DND-41 (cell line): ENCODE measurements around the gene OSBPL5.

ENCODE experiments used
- ATAC-seq: fragments of 200-7000 bp; cut with Tn5 transposase; 3 replicates; pipeline ENCODE4 v1.9.1; 2021; ENCODE audit warnings: low read depth; ENCODE audit not compliant: insufficient read depth
- DNase-seq: peaks from one replicate; pipeline ENCODE4 v3.0.0-alpha.2; 2020
- H2AFZ ChIP-seq: 2 replicates; pipeline ENCODE4 v1.6.0; 2012; ENCODE audit warnings: low read depth, low read length
- H3K27ac ChIP-seq: 2 replicates; pipeline ENCODE4 v1.5.1; 2012; ENCODE audit warnings: low read length, inconsistent platforms
- H3K27me3 ChIP-seq: fragments of 200-600 bp; sonication (generic); 2 replicates; pipeline ENCODE4 v1.6.0; 2012; ENCODE audit warnings: low read length, mild to moderate bottlenecking, inconsistent platforms; ENCODE audit not compliant: insufficient read depth, poor library complexity
- H3K36me3 ChIP-seq: 2 replicates; pipeline ENCODE4 v1.5.1; 2012; ENCODE audit warnings: low read length, inconsistent platforms; ENCODE audit not compliant: insufficient read depth
- H3K4me1 ChIP-seq: 2 replicates; pipeline ENCODE4 v1.5.1; 2012; ENCODE audit warnings: mild to moderate bottlenecking, low read length; ENCODE audit not compliant: insufficient read depth
- H3K4me2 ChIP-seq: 2 replicates; pipeline ENCODE4 v1.6.0; 2012; ENCODE audit warnings: mild to moderate bottlenecking, moderate library complexity, low read length, inconsistent platforms; ENCODE audit not compliant: insufficient read depth
- H3K4me3 ChIP-seq, 2 experiments: fragments of 200-600 bp in 1 of 2; shearing (Covaris generic) in 1 of 2; 2 replicates each; pipeline ENCODE4 v1.5.1; 2012 to 2016; ENCODE audit warnings: inconsistent platforms in 2 of 2, low read length in 2 of 2, mild to moderate bottlenecking in 2 of 2, low read depth in 1 of 2, moderate library complexity in 1 of 2
- H3K79me2 ChIP-seq: 2 replicates; pipeline ENCODE4 v1.6.0; 2012; ENCODE audit warnings: low read length, inconsistent platforms; ENCODE audit not compliant: insufficient read depth
- H3K9ac ChIP-seq: 2 replicates; pipeline ENCODE4 v1.6.0; 2012; ENCODE audit warnings: low read depth, mild to moderate bottlenecking, inconsistent platforms, low read length, moderate library complexity
- H3K9me3 ChIP-seq: 2 replicates; pipeline ENCODE4 v1.5.1; 2012; ENCODE audit warnings: low read length, moderate library complexity, mild to moderate bottlenecking, inconsistent platforms; ENCODE audit not compliant: insufficient read depth, severe bottlenecking
- H4K20me1 ChIP-seq: 2 replicates; pipeline ENCODE4 v1.6.0; 2012; ENCODE audit warnings: low read length; ENCODE audit not compliant: insufficient read depth
- CTCF ChIP-seq: IDR thresholded peaks from 2 replicates; pipeline ENCODE4 v1.5.1; 2012; ENCODE audit warnings: borderline replicate concordance, low read length, moderate library complexity, mild to moderate bottlenecking; ENCODE audit not compliant: poor library complexity, severe bottlenecking; ENCODE audit errors: extremely low read depth
- EZH2 ChIP-seq: IDR thresholded peaks from 3 replicates; pipeline ENCODE4 v1.6.1; 2012; ENCODE audit warnings: borderline replicate concordance, low read depth, mild to moderate bottlenecking, moderate library complexity, low read length, inconsistent platforms; ENCODE audit not compliant: severe bottlenecking

The OSBPL5 gene

GRCh38 chr11:3129591-3130268 lies 35.4 kb downstream of the OSBPL5 start:
- ATAC-seq (peak; percentile 5; the same call in 2 of the 3 replicates), DNase-seq (no peak)
- peaks cover 28% of the 10 kb centered on the region for H3K79me2 ChIP-seq
- H3K4me3 ChIP-seq: no peak overlapping the region
- H3K9me3 ChIP-seq: no peaks in the 10 kb centered on the region
- no peaks in the 10 kb centered on the region for H3K4me1 ChIP-seq
- no peak overlapping the region for H3K4me2 ChIP-seq
- peaks cover 73% of the 10 kb centered on the region for H4K20me1 ChIP-seq
- peaks cover 70% of the 10 kb centered on the region for H3K36me3 ChIP-seq
- no peak overlapping the region for H3K9ac ChIP-seq
- H3K27ac ChIP-seq: no peak overlapping the region
- H2AFZ ChIP-seq: no peak overlapping the region
- TF ChIP-seq CTCF (no peak), EZH2 (no peak)
- H3K27me3 ChIP-seq: no peaks in the 10 kb centered on the region

- no peak for DNase-seq
- no peaks in the 10 kb centered on the region for H3K4me1 ChIP-seq
- H3K79me2 ChIP-seq: peaks cover 23% of the 10 kb centered on the region
- no peak overlapping the region for H3K27ac ChIP-seq
- H3K4me2 ChIP-seq: no peak overlapping the region
- peaks cover 72% of the 10 kb centered on the region for H4K20me1 ChIP-seq
- H3K27me3 ChIP-seq: no peaks in the 10 kb centered on the region
- TF ChIP-seq EZH2 (no peak), CTCF (no peak)
- no peak overlapping the region for H2AFZ ChIP-seq
- no peak for ATAC-seq
- no peaks in the 10 kb centered on the region for H3K9me3 ChIP-seq
- no peak overlapping the region for H3K9ac ChIP-seq
- peaks cover 75% of the 10 kb centered on the region for H3K36me3 ChIP-seq
- H3K4me3 ChIP-seq: no peak overlapping the region
Observed at GRCh38 chr11:3129181-3129590, 35.9 kb downstream of the OSBPL5 start.

GRCh38 chr11:3128356-3129180 lies 36.5 kb downstream of the OSBPL5 start:
- no peak for TF ChIP-seq EZH2
- TF ChIP-seq CTCF: no peak

More at GRCh38 chr11:3128356-3129180, 36.5 kb downstream of the OSBPL5 start:
- H3K4me2 ChIP-seq: no peak overlapping the region
- peaks cover 81% of the 10 kb centered on the region for H3K36me3 ChIP-seq
- H3K27me3 ChIP-seq: no peaks in the 10 kb centered on the region
- no peaks in the 10 kb centered on the region for H3K9me3 ChIP-seq
- no peak for DNase-seq
- H3K4me1 ChIP-seq: no peaks in the 10 kb centered on the region
- H3K9ac ChIP-seq: no peak overlapping the region
- no peak overlapping the region for H3K4me3 ChIP-seq
- no peak overlapping the region for H2AFZ ChIP-seq
- peaks cover 69% of the 10 kb centered on the region for H4K20me1 ChIP-seq
- ATAC-seq: no peak
- H3K27ac ChIP-seq: no peak overlapping the region
- peaks cover 20% of the 10 kb centered on the region for H3K79me2 ChIP-seq
